Astrocyte (in vitro differentiated cells and primary cell): ENCODE measurements around the gene NIP7.

Source experiments
- EZH2 ChIP-seq: IDR thresholded peaks from 2 replicates; pipeline ENCODE4 v1.6.1; 2012; ENCODE audit warnings: mild to moderate bottlenecking, low read length, inconsistent platforms; ENCODE audit not compliant: insufficient read depth
- TF ChIP-seq, protein P1 (sequence below): IDR thresholded peaks from 2 replicates; pipeline ENCODE4 v1.5.1; 2011; ENCODE audit warnings: low read depth, mild to moderate bottlenecking, inconsistent platforms, low read length, moderate library complexity; ENCODE audit not compliant: insufficient read depth

DNA sequence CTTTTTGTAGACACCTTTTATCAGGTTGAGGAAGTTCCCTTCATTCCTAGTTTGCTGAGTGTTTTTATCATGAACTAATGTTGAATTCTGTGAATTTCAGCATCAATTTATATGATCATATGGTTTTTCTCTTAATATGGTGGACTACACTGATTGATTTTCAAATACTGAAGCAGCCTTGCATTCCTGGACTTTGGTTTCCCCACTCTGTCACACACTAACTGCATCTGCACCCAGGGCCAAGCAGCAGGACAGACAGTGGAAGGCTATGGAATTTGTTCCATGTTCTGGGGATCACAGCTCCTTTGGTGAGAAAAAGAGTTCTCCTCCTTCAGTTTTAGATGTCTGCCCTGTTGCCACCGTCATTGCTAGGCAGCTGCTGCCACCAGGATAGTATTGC lies 38.5 kb downstream of the NIP7 start:
- TF ChIP-seq EZH2, result no peak
- TF ChIP-seq, protein P1, sequence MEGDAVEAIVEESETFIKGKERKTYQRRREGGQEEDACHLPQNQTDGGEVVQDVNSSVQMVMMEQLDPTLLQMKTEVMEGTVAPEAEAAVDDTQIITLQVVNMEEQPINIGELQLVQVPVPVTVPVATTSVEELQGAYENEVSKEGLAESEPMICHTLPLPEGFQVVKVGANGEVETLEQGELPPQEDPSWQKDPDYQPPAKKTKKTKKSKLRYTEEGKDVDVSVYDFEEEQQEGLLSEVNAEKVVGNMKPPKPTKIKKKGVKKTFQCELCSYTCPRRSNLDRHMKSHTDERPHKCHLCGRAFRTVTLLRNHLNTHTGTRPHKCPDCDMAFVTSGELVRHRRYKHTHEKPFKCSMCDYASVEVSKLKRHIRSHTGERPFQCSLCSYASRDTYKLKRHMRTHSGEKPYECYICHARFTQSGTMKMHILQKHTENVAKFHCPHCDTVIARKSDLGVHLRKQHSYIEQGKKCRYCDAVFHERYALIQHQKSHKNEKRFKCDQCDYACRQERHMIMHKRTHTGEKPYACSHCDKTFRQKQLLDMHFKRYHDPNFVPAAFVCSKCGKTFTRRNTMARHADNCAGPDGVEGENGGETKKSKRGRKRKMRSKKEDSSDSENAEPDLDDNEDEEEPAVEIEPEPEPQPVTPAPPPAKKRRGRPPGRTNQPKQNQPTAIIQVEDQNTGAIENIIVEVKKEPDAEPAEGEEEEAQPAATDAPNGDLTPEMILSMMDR, result no peak
